ENCODE data around the gene FAM221B. TPM values are rescaled to one million over a fixed set of nuclear protein-coding genes. Genes with fewer than 3 reads are reported as not detected.

FAM221B gene
- total and polyA plus RNA-seq, 2 experiments from 2014 or later = 0.47 TPM; not detected in 1

DNA sequence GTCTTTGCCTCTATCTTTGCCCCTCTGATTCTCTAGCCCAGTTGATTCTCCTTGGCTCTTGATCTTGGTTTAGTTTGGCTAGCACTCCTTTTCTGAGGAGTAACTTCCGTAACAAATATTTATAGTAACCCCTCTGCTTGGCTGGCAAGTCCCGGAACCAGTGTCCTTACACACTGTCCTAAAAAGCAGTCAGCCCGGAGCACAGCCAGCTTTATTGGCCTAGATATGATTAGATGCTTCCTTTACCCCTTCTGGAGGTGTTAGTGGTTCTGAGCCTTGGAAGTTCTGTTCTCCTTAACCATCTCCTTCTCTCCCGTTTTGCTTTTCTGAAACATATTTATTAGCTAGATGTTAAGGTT, 57.5 kb downstream of the FAM221B start:
- Mint-ChIP-seq H3K4me3 (no peak overlapping the region), H3K9me3 (no peaks in the 10 kb centered on the region), H3K27me3 (ENCODE audit: insufficient read depth, low read depth, poor library complexity) (no peaks in the 10 kb centered on the region), H3K4me1 (peaks cover 14% of the 10 kb centered on the region), H3K36me3 (ENCODE audit: low read depth) (no peaks in the 10 kb centered on the region), H3K27ac (no peak overlapping the region)
- H3K27ac ChIP-seq (ENCODE audit: low read depth) = no peak overlapping the region
- no peak overlapping the region for H3K4me2 ChIP-seq
- no peaks in the 10 kb centered on the region for H3K9me2 ChIP-seq (ENCODE audit: insufficient read depth)
- H3K36me3 ChIP-seq (ENCODE audit: insufficient read depth) = no peaks in the 10 kb centered on the region
- DNase-seq (ENCODE audit: low spot score) (no peak), ATAC-seq (no peak)
- H3K27me3 ChIP-seq (ENCODE audit: insufficient read depth) = no peaks in the 10 kb centered on the region
- peaks cover 13% of the 10 kb centered on the region for H3K4me1 ChIP-seq (ENCODE audit: insufficient read depth)
- peaks cover 7% of the 10 kb centered on the region; the same call in 1 of the 2 replicates for H3K79me2 ChIP-seq (replicated peaks; ENCODE audit: insufficient read depth)
- H3K4me3 ChIP-seq = no peak overlapping the region
- TF ChIP-seq STAT1 (IDR thresholded peaks at IDR 0.05; ENCODE audit: unreplicated experiment) (no peak), ZNF331 (CRISPR knock-in tag; IDR thresholded peaks at IDR 0.05; ENCODE audit: low read depth) (no peak), ZNF114 (CRISPR knock-in tag; IDR thresholded peaks at IDR 0.05) (no peak), POLR2AphosphoS5 (IDR thresholded peaks at IDR 0.05; ENCODE audit: low read depth) (no peak), EZH2phosphoT487 (IDR thresholded peaks at IDR 0.05; ENCODE audit: unreplicated experiment) (no peak), NANOG (IDR thresholded peaks at IDR 0.05; ENCODE audit: borderline replicate concordance) (no peak), JUNB (IDR thresholded peaks at IDR 0.05; ENCODE audit: unreplicated experiment) (no peak), CREB1 (CRISPR knock-in tag; IDR thresholded peaks at IDR 0.05; ENCODE audit: low read depth) (no peak), EZH2 (IDR thresholded peaks at IDR 0.05; ENCODE audit: low read depth, unreplicated experiment) (no peak)
- TF ChIP-seq, protein P1, sequence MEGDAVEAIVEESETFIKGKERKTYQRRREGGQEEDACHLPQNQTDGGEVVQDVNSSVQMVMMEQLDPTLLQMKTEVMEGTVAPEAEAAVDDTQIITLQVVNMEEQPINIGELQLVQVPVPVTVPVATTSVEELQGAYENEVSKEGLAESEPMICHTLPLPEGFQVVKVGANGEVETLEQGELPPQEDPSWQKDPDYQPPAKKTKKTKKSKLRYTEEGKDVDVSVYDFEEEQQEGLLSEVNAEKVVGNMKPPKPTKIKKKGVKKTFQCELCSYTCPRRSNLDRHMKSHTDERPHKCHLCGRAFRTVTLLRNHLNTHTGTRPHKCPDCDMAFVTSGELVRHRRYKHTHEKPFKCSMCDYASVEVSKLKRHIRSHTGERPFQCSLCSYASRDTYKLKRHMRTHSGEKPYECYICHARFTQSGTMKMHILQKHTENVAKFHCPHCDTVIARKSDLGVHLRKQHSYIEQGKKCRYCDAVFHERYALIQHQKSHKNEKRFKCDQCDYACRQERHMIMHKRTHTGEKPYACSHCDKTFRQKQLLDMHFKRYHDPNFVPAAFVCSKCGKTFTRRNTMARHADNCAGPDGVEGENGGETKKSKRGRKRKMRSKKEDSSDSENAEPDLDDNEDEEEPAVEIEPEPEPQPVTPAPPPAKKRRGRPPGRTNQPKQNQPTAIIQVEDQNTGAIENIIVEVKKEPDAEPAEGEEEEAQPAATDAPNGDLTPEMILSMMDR (conservative IDR thresholded peaks at IDR 0.05; ENCODE audit: low read depth in 2 of 2) = no peak
- TF ChIP-seq, protein P2, sequence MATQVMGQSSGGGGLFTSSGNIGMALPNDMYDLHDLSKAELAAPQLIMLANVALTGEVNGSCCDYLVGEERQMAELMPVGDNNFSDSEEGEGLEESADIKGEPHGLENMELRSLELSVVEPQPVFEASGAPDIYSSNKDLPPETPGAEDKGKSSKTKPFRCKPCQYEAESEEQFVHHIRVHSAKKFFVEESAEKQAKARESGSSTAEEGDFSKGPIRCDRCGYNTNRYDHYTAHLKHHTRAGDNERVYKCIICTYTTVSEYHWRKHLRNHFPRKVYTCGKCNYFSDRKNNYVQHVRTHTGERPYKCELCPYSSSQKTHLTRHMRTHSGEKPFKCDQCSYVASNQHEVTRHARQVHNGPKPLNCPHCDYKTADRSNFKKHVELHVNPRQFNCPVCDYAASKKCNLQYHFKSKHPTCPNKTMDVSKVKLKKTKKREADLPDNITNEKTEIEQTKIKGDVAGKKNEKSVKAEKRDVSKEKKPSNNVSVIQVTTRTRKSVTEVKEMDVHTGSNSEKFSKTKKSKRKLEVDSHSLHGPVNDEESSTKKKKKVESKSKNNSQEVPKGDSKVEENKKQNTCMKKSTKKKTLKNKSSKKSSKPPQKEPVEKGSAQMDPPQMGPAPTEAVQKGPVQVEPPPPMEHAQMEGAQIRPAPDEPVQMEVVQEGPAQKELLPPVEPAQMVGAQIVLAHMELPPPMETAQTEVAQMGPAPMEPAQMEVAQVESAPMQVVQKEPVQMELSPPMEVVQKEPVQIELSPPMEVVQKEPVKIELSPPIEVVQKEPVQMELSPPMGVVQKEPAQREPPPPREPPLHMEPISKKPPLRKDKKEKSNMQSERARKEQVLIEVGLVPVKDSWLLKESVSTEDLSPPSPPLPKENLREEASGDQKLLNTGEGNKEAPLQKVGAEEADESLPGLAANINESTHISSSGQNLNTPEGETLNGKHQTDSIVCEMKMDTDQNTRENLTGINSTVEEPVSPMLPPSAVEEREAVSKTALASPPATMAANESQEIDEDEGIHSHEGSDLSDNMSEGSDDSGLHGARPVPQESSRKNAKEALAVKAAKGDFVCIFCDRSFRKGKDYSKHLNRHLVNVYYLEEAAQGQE (IDR thresholded peaks at IDR 0.05; ENCODE audit: unreplicated experiment) = no peak
- TF ChIP-seq, protein P3, sequence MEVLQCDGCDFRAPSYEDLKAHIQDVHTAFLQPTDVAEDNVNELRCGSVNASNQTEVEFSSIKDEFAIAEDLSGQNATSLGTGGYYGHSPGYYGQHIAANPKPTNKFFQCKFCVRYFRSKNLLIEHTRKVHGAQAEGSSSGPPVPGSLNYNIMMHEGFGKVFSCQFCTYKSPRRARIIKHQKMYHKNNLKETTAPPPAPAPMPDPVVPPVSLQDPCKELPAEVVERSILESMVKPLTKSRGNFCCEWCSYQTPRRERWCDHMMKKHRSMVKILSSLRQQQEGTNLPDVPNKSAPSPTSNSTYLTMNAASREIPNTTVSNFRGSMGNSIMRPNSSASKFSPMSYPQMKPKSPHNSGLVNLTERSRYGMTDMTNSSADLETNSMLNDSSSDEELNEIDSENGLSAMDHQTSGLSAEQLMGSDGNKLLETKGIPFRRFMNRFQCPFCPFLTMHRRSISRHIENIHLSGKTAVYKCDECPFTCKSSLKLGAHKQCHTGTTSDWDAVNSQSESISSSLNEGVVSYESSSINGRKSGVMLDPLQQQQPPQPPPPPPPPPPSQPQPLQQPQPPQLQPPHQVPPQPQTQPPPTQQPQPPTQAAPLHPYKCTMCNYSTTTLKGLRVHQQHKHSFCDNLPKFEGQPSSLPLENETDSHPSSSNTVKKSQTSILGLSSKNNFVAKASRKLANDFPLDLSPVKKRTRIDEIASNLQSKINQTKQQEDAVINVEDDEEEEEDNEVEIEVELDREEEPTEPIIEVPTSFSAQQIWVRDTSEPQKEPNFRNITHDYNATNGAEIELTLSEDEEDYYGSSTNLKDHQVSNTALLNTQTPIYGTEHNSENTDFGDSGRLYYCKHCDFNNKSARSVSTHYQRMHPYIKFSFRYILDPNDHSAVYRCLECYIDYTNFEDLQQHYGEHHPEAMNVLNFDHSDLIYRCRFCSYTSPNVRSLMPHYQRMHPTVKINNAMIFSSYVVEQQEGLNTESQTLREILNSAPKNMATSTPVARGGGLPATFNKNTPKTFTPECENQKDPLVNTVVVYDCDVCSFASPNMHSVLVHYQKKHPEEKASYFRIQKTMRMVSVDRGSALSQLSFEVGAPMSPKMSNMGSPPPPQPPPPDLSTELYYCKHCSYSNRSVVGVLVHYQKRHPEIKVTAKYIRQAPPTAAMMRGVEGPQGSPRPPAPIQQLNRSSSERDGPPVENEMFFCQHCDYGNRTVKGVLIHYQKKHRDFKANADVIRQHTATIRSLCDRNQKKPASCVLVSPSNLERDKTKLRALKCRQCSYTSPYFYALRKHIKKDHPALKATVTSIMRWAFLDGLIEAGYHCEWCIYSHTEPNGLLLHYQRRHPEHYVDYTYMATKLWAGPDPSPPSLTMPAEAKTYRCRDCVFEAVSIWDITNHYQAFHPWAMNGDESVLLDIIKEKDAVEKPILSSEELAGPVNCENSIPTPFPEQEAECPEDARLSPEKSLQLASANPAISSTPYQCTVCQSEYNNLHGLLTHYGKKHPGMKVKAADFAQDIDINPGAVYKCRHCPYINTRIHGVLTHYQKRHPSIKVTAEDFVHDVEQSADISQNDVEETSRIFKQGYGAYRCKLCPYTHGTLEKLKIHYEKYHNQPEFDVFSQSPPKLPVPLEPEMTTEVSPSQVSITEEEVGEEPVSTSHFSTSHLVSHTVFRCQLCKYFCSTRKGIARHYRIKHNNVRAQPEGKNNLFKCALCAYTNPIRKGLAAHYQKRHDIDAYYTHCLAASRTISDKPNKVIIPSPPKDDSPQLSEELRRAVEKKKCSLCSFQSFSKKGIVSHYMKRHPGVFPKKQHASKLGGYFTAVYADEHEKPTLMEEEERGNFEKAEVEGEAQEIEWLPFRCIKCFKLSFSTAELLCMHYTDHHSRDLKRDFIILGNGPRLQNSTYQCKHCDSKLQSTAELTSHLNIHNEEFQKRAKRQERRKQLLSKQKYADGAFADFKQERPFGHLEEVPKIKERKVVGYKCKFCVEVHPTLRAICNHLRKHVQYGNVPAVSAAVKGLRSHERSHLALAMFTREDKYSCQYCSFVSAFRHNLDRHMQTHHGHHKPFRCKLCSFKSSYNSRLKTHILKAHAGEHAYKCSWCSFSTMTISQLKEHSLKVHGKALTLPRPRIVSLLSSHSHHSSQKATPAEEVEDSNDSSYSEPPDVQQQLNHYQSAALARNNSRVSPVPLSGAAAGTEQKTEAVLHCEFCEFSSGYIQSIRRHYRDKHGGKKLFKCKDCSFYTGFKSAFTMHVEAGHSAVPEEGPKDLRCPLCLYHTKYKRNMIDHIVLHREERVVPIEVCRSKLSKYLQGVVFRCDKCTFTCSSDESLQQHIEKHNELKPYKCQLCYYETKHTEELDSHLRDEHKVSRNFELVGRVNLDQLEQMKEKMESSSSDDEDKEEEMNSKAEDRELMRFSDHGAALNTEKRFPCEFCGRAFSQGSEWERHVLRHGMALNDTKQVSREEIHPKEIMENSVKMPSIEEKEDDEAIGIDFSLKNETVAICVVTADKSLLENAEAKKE (CRISPR knock-in tag; IDR thresholded peaks at IDR 0.05) = no peak
- TF ChIP-seq, protein P4, sequence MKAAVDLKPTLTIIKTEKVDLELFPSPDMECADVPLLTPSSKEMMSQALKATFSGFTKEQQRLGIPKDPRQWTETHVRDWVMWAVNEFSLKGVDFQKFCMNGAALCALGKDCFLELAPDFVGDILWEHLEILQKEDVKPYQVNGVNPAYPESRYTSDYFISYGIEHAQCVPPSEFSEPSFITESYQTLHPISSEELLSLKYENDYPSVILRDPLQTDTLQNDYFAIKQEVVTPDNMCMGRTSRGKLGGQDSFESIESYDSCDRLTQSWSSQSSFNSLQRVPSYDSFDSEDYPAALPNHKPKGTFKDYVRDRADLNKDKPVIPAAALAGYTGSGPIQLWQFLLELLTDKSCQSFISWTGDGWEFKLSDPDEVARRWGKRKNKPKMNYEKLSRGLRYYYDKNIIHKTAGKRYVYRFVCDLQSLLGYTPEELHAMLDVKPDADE (IDR thresholded peaks at IDR 0.05) = no peak
- no peak overlapping the region for H2AFZ ChIP-seq
- H3F3A ChIP-seq (replicated peaks; ENCODE audit: low read depth) = 0 out of 2 replicates have a peak, but pooled peaks cover 4% of the 10 kb centered on the region
- H4K20me1 ChIP-seq (replicated peaks; ENCODE audit: insufficient read depth) = peaks cover 3% of the 10 kb centered on the region; the same call in 1 of the 2 replicates

Data from GM23338 (cell line).